B cell (primary cell): ENCODE measurements around the gene DGAT2. TPM values are rescaled to one million over a fixed set of nuclear protein-coding genes. Genes with fewer than 3 reads are reported as not detected.
A peak's percentile ranks its signal among the peaks of the same experiment; 100 is the strongest.

Experiments used
- ATAC-seq: fragments of 200-7000 bp; cut with Tn5 transposase; one replicate; pipeline ENCODE4 v1.10.0; 2021; ENCODE audit warnings: low read depth, mild to moderate bottlenecking, moderate number of reproducible peaks, moderate library complexity
- CTCF ChIA-PET: fragments of 350-600 bp; sonication (Branson Sonifier 250); formaldehyde crosslinking; loops from one replicate; lab custom pipeline; 2021; ENCODE audit warnings: antibody characterized with exemption, inconsistent platforms; lab: Charles Lee
- POLR2A ChIA-PET: fragments of 350-600 bp; sonication (Branson Sonifier 250); formaldehyde crosslinking; loops from one replicate; lab custom pipeline; 2021; ENCODE audit warnings: antibody characterized with exemption; lab: Charles Lee
- DNase-seq: peaks from one replicate; pipeline ENCODE4 v3.0.0; 2013
- H2AFZ ChIP-seq: 2 replicates; pipeline ENCODE4 v1.6.1; 2012; ENCODE audit warnings: mild to moderate bottlenecking, low read depth, low read length; ENCODE audit not compliant: insufficient read depth, poor library complexity, severe bottlenecking
- H3K27ac ChIP-seq, 2 donors: 1 replicate in 1 of 2; 2 replicates in 1 of 2; pipeline ENCODE4 v1.5.1; 2012 to 2013; ENCODE audit warnings: low read length in 2 of 2, mild to moderate bottlenecking in 2 of 2, moderate library complexity in 1 of 2
- H3K27me3 ChIP-seq, 4 experiments: fragments of 200-600 bp in 1 of 4; sonication (generic) in 1 of 4; replicated peaks in 1 of 4; 1 replicate in 2 of 4; 2 replicates in 2 of 4; pipeline versions ENCODE4 v1.6.1 to v1.7.0; 2013 to 2016; ENCODE audit warnings: low read length in 3 of 4, mild to moderate bottlenecking in 2 of 4, mixed read lengths in 1 of 4, moderate library complexity in 1 of 4; ENCODE audit not compliant: insufficient read depth in 4 of 4, control insufficient read depth in 3 of 4; ENCODE audit errors: control extremely low read depth in 1 of 4
- H3K36me3 ChIP-seq, 2 experiments: replicated peaks in 1 of 2; 1 replicate in 1 of 2; 2 replicates in 1 of 2; pipeline versions ENCODE4 v1.6.1 to v1.7.1; 2013; ENCODE audit warnings: low read length in 1 of 2; ENCODE audit not compliant: insufficient read depth in 2 of 2, control insufficient read depth in 1 of 2; ENCODE audit errors: control extremely low read depth in 1 of 2, extremely low read depth in 1 of 2
- H3K4me1 ChIP-seq, 2 donors: fragments of 200-600 bp in 1 of 2; sonication (generic) in 1 of 2; 1 replicate in 1 of 2; 2 replicates in 1 of 2; pipeline versions ENCODE4 v1.5.1 to v1.6.1; 2013 to 2017; ENCODE audit warnings: low read length in 2 of 2; ENCODE audit not compliant: control insufficient read depth in 2 of 2, insufficient read depth in 2 of 2
- H3K4me2 ChIP-seq: replicated peaks from 2 replicates; pipeline ENCODE3; 2012; ENCODE audit warnings: mild to moderate bottlenecking, low read depth, low read length; ENCODE audit not compliant: poor library complexity, severe bottlenecking
- H3K4me3 ChIP-seq, 5 experiments: fragments of 200-600 bp in 1 of 5; sonication (generic) in 1 of 5; 1 replicate in 3 of 5; 2 replicates in 2 of 5; pipeline versions ENCODE4 v1.5.1 to v1.7.0; 2011 to 2016; ENCODE audit warnings: low read length in 4 of 5, mild to moderate bottlenecking in 4 of 5, low read depth in 2 of 5, control low read depth in 1 of 5, moderate library complexity in 1 of 5; ENCODE audit not compliant: insufficient read depth in 1 of 5; ENCODE audit errors: control extremely low read depth in 1 of 5, extremely low read depth in 1 of 5
- H3K79me2 ChIP-seq: fragments of 200-600 bp; sonication (generic); one replicate; pipeline ENCODE4 v1.6.0; 2016; ENCODE audit warnings: low read length; ENCODE audit not compliant: control insufficient read depth, insufficient read depth
- H3K9ac ChIP-seq: fragments of 200-600 bp; sonication (generic); 2 replicates; pipeline ENCODE4 v1.6.1; 2017; ENCODE audit warnings: mild to moderate bottlenecking, low read length, moderate library complexity
- H3K9me3 ChIP-seq, 3 donors: one replicate each; pipeline versions ENCODE4 v1.6.1 to v1.7.1; 2013; ENCODE audit warnings: low read length in 2 of 3; ENCODE audit not compliant: control insufficient read depth in 2 of 3, insufficient read depth in 1 of 3; ENCODE audit errors: control extremely low read depth in 1 of 3
- H4K20me1 ChIP-seq: 2 replicates; pipeline ENCODE4 v1.6.0; 2012; ENCODE audit warnings: mild to moderate bottlenecking, low read length; ENCODE audit not compliant: insufficient read depth, control insufficient read depth, poor library complexity, severe bottlenecking
- H3K27ac Mint-ChIP-seq: one replicate; pipeline ENCODE4 v1.8.0; 2021; ENCODE audit warnings: mixed read lengths
- H3K27me3 Mint-ChIP-seq: one replicate; pipeline ENCODE4 v1.8.0; 2021; ENCODE audit warnings: mixed read lengths
- H3K4me1 Mint-ChIP-seq: one replicate; pipeline ENCODE4 v1.8.0; 2021; ENCODE audit warnings: mixed read lengths
- H3K4me3 Mint-ChIP-seq: one replicate; pipeline ENCODE4 v1.8.0; 2021; ENCODE audit warnings: mixed read lengths
- H3K9me3 Mint-ChIP-seq: one replicate; pipeline ENCODE4 v1.8.0; 2022; ENCODE audit warnings: mixed read lengths; ENCODE audit not compliant: insufficient read depth
- EZH2 ChIP-seq: IDR thresholded peaks from 2 replicates; pipeline ENCODE4 v1.6.1; 2012; ENCODE audit warnings: borderline replicate concordance, low read depth, mild to moderate bottlenecking, moderate library complexity, low read length; ENCODE audit not compliant: insufficient read depth, poor library complexity, severe bottlenecking
- WGBS: methylation state at CpG from one replicate; pipeline ENCODE4 v1.1.5; 2013; ENCODE audit warnings: missing lambda C conversion rate; ENCODE audit not compliant: insufficient coverage; 5-methylcytosine and 5-hydroxymethylcytosine counted together
- intact Hi-C: fragments of 100-400 bp; cut with micrococcal nuclease; formaldehyde crosslinking; loops from one replicate; pipeline ENCODE4 v1.10.0; 2022
- polyA plus RNA-seq: library from polyadenylated mRNA; depleted of rRNA; stranded (reverse); fragments of >200 nt; gene quantifications from 2 replicates; pipeline ENCODE4 v1.2.3, GENCODE V29; 2012
- total RNA-seq, 2 donors: library from RNA; stranded (reverse); fragments of 120-200 nt in 1 of 2; gene quantifications; 1 replicate in 1 of 2; 2 replicates in 1 of 2; pipeline versions ENCODE4 v1.2.3 to v1.2.4, GENCODE V29; 2013 to 2022
- TF ChIP-seq, protein P1 (sequence below): fragments of 200-600 bp; IDR thresholded peaks from one replicate; pipeline ENCODE4 v1.8.0; 2022; ENCODE audit warnings: antibody characterized with exemption, mild to moderate bottlenecking

DGAT2 gene
- total and polyA plus RNA-seq, 2 donors (not counting 1 experiment from before 2014, with no cell fraction given), result 5.8 to 6.5 TPM

DNA sequence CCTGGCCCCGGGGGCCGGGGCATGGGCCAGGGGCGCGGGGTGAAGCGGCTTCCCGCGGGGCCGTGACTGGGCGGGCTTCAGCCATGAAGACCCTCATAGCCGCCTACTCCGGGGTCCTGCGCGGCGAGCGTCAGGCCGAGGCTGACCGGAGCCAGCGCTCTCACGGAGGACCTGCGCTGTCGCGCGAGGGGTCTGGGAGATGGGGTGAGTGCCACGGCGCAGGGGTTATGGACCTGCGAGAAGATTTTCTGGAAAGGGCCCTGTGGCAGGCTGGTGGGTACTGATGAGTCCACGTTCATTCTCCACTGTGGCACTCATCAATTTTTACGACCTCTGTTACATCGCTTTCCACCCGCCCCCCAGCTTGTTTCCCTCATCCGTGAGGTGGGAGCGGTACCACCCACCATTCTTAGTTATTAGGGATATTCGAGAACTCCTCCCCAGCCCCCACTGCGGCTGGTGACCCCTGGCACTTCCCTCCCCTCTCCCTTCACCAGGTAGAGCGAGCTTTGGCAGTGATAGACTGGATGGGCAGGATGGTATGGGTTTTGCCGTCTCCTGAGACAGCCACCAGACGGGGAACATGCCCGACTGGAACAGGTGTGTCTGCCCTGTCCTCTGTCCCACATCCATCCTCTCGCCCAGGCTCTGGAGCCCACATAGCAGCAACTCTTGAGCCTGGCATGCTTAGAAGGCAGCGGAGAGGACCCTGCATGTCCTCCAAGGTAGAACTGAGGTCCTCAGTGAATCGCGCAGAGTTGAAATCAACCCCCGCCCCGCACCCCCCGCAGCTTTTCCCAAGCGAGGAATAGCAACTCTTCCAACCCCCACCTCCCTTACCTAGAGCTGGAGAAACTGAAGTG, 562 bp downstream of the DGAT2 start:
- Mint-ChIP-seq H3K4me3 (peak overlapping the region; percentile 81), H3K27me3 (no peaks in the 10 kb centered on the region), H3K9me3 (no peaks in the 10 kb centered on the region), H3K4me1 (peaks cover 62% of the 10 kb centered on the region), H3K27ac (peak overlapping the region; percentile 98)
- Histone ChIP-seq H3K27ac (peak overlapping the region in 1 of 2 donors; percentile 89), H4K20me1 (peaks cover 5% of the 10 kb centered on the region), H2AFZ (peak overlapping the region; percentile 88), H3K4me2 (peak overlapping the region; percentile 97), H3K4me3 (peak overlapping the region; percentile 57 to 79 (median 69)), H3K27me3 (no peaks in the 10 kb centered on the region), H3K79me2 (peaks cover 5% of the 10 kb centered on the region), H3K9me3 (no peaks in the 10 kb centered on the region), H3K4me1 (peaks cover 42 to 56% of the 10 kb centered on the region in 2 donors), H3K9ac (peak overlapping the region; percentile 76), H3K36me3 (no peaks in the 10 kb centered on the region)
- ATAC-seq (no peak), DNase-seq (no peak)
- 15% methylated on average over 30 of the region's 46 CpGs for WGBS
- TF ChIP-seq, protein P1, sequence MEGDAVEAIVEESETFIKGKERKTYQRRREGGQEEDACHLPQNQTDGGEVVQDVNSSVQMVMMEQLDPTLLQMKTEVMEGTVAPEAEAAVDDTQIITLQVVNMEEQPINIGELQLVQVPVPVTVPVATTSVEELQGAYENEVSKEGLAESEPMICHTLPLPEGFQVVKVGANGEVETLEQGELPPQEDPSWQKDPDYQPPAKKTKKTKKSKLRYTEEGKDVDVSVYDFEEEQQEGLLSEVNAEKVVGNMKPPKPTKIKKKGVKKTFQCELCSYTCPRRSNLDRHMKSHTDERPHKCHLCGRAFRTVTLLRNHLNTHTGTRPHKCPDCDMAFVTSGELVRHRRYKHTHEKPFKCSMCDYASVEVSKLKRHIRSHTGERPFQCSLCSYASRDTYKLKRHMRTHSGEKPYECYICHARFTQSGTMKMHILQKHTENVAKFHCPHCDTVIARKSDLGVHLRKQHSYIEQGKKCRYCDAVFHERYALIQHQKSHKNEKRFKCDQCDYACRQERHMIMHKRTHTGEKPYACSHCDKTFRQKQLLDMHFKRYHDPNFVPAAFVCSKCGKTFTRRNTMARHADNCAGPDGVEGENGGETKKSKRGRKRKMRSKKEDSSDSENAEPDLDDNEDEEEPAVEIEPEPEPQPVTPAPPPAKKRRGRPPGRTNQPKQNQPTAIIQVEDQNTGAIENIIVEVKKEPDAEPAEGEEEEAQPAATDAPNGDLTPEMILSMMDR, result no peak
- TF ChIP-seq EZH2, result no peak
- POLR2A ChIA-PET, result interaction anchor here (1.1 to 1.3 kb wide), 2 partner anchors 47 to 340 kb away, joined by 3 to 8 read pairs; no protein-coding TSS in a partner anchor
- CTCF ChIA-PET, result interaction anchor here (0.6 to 2.4 kb wide), 5 partner anchors 7 to 104 kb away, joined by 3 to 6 read pairs (median 4); no protein-coding TSS in a partner anchor
- intact Hi-C loops, result loop anchor here (1.0 to 5.0 kb wide), 6 partner anchors 46 to 673 kb away; no protein-coding TSS in a partner anchor
